GM18508 (cell line): Measurements from ENCODE around the gene CEP63.
"Not testable (repeated sequence)": the region's sequence is repeated elsewhere in the genome, so short reads cannot be mapped to it uniquely, and the experiment has no call there.

Source experiments
- ATAC-seq: cut with Tn5 transposase; IDR thresholded peaks from one replicate; pipeline ENCODE4 v1.9.1; 2021; ENCODE audit warnings: moderate number of reproducible peaks; ENCODE audit not compliant: insufficient read depth, unreplicated experiment

The CEP63 gene

GRCh38 chr3:134504132-134504531 lies 18.3 kb downstream of the CEP63 start:
- ATAC-seq = no peak

DNA sequence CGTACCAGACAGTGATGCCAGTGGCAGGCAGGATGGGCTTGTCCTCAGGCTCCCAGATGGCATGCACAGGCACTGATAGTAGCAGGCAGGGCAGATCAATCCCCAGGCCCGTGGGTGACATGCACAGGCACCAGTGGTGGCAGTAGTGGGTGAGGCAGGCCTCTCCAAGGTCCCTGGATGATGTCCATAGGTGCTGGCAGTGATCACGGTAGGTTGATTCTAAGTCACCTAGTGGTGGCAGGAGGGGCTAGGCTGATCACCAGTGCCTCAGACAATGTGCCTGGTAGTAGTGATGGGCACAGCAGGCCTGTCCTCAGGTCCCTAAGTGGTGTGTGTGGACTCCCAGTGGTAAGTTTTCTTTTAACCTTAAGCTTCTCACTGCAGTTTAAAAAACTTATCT lies 19.6 kb downstream of the CEP63 start:
- no peak for ATAC-seq

- ATAC-seq = no peak
Measured at GRCh38 chr3:134511500-134511899, 25.6 kb downstream of the CEP63 start.

GRCh38 chr3:134516905-134517304 lies 31.0 kb downstream of the CEP63 start:
- no peak for ATAC-seq

- no peak for ATAC-seq
Measured at GRCh38 chr3:134517791-134518190, 31.9 kb downstream of the CEP63 start.

DNA sequence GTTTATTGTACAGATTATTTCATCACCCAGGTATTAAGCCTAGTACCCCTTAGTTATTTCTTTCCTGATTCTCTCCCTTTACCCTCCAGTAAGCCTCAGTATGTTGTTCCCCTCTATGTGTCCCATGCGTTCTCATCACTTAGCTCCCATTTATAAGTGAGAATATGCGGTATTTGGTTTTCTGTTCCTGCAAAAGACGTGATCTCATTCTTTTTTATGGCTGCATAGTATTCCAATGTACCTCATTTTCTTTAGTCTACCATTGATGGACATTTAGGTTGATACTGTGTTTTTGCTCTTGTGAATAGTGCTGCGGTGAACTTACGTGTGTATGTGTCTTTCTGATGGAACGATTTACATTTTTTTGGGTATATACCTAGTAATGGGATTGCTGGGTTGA lies 36.7 kb downstream of the CEP63 start:
- no peak for ATAC-seq

DNA sequence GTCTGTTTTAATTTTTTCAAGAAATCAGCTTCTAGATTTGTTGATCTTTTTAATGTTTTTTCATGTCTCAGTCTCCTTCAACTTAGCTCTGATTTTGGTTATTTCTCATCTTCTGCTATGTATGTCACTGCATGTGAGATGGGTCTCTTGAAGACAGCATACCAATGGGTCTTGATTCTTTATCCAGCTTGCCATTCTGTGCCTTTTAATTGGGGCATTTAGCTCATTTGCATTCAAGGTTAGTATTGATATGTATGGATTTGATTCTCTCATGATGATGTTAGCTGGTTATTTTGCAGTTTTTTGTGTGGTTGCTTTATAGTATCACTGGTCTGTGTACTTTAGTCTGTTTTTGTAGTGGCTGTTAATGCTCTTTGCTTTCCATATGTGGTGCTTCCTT lies 39.4 kb downstream of the CEP63 start:
- no peak for ATAC-seq

DNA sequence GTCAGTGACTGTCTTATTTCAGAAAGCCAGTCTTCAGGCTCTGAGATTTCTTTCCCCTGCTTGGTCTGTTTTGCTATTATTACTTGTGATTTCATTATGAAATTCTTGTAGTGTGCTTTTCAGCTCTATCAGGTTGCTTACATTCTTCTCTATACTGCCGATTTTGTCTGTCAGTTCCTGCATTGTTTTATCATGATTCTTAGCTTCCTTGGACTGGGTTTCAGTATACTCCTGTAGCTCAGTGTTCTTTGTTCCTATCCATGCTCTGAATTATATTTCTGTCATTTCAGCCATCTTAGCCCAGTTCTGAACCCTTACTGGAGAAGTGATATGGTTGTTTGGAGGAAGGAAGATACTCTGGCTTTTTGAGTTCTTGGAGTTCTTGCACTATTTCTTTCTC lies 40.5 kb downstream of the CEP63 start:
- ATAC-seq = no peak

DNA sequence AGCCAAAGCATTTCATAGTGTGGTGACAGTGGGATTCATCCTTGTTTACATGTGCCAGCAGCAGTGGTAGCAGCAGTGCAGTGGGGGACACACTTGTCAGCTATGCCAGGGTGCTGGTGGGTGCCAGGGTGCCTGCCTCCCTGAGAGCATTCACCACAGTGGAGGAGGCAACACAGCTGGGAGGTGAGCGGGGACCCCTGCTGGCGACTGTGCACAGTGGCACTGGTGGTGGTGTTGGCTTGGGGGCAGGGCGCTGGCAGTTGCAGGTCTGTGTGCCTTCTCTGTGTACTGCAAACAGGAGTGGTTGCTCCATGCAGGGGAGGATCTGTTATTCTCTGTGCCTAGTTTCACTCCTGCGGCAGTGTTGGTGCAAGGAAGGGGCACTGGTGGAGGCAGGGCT lies 41.2 kb downstream of the CEP63 start:
- no peak for ATAC-seq

DNA sequence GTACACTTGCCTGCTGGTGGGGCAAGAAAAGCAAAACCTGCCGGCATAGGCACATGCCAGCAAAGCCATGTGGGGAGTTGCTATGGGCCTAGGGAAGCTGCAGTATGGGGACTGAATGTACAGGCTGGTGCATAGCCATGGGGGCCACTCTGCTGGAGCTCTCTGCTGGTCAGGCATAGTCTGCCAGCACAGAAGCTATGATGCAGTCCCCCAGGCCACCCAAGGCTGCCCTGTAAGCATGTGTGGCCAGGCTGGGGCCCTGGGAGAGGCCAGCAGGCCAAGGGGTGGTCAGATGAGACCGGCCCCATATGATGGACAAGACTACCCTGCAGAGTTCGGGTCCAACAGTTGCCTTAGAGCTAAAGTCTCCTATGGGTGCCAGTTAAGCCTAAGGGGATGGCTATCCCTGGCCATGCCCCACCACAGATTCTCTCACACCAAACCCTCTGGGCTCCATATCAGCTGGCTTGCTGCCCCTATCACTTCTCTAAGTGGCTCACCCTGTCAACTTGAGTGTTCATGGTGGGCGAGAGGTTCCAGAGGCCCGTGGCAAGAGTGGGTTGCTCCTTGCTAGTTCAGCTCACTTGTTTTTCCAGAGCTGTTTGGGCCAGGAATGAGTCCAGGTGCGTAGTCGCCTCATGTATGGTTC lies 41.8 kb downstream of the CEP63 start:
- ATAC-seq = no peak

DNA sequence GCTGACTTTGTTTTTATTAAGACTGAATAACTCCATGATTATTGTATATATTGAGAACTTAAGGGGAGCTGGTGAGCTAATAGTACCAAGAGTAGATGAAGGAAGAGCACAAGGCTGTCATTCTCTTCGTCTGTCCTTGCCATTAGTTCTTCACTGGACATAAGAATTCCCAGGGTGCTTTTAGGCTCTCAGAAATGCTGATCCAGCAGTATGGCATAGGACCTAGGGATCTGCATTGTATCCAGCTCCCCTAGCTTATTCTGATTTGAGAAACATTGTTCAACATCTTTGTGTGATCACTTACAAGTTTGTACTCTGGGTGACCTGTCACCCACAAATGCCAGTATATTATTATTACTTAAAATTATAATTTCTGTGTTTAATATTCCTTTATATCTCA lies 47.6 kb downstream of the CEP63 start:
- no peak for ATAC-seq

- ATAC-seq = no peak
Measured at GRCh38 chr3:134535186-134535970, 49.5 kb downstream of the CEP63 start.

DNA sequence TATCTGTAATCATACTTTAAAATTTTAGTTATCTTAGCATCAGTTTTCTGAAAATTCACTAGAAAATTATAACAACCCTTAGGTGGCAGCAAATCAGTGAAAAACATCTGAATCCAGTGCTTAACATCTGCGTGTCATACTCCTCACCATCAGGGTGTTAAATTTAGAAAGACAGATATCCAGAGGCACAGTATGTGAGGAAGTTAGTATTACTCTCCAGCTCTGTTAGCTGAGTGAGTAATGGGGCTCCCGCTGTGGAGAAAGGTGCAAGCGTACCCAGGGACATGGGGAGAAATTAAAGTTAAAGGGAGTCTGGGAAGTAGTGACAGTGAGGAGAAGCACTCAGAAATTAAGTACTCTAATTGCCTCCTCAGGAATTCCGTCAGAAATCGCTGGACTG lies 50.9 kb downstream of the CEP63 start:
- no peak for ATAC-seq

DNA sequence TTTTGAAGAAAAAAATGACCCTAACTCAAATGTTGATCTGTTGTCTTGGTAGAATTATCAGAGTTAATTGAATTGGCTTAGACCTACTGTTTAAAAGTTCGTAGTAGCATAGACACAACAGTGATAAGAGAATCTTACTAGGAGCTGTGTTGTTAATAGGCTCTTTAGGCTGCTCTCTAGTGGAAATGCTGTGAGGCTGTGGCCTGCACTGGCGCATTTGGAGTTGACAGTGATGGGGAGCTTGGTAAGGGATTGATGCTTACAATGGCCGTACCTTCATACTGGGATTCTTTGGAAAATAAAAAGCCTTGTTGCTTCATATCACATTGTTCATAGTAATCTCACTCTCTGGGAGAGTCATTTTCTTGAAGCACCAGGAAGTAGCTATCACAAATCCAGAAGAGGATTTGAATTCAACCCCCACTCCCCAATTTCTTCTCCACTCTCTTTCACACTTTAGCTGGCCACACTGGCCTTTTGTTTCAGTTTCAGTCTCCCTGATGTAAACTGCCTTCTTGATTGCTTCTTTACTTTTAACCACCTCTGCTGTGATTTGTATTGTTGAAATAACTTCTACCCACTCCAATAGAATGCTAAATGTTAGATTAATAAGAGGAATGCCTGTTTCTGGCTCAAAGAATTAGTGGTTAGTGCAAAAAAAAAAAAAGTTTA lies 56.6 kb downstream of the CEP63 start:
- ATAC-seq = no peak

GRCh38 chr3:134543113-134543512 lies 57.3 kb downstream of the CEP63 start:
- no peak for ATAC-seq

DNA sequence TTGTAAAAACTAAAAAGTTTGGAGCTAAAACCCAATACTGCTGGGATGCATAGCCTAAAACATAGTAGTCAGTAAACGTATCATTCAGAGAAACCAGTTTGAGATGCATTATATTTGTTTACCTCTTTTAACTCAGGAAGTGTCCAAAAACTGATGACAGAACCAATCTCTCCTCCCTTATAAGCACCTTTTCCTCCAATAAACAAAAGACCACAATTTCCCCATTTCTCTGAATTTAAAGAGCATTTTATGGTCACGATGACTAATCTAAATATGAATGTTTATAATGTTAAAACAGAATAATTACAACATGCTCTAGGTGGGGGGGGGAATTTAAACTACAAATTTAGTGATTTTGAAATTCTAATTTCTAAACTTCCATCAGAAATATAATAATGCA lies 58.5 kb downstream of the CEP63 start:
- ATAC-seq = no peak

GRCh38 chr3:134544783-134545182 lies 58.9 kb downstream of the CEP63 start:
- ATAC-seq = not testable (repeated sequence)

DNA sequence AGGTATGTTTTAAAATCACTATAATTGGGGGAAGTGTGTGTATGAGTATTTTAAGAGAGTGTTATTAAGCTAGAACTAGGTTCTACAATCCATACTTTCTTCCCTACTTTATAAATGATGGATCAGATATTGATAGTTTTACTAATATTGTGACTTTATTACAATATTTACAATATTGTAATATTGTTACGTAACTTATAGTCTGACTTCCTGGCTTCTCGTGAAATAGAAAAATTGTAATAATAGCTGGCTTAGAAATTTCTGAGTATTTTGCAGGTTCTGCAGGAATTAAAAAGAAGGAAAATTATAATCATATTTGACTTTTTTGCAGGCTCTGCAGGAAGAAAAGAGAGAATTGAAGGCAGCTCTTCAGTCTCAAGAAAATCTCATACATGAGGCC lies 60.0 kb downstream of the CEP63 start:
- no peak for ATAC-seq

- no peak for ATAC-seq
Measured at GRCh38 chr3:134552784-134553183, 66.9 kb downstream of the CEP63 start.

DNA sequence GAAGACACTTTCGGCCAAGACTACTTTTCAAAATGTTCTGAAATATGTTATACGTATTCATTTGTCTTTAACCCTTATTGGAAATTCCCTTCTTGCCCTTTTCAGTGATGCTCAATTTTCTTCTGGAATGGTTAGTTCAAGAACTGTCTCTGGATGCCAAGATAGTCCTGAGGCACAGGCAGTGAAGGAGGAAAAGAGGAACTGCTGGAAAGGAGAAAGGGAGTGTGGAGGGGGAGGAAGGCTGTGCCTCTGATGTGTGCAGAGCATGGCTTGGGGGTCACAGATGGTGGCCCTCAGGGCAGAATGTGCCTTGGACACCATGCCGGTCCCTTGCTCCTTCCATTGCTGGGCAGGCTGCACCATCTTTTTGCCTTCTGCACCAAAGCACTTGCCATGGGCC lies 73.7 kb downstream of the CEP63 start:
- no peak for ATAC-seq

DNA sequence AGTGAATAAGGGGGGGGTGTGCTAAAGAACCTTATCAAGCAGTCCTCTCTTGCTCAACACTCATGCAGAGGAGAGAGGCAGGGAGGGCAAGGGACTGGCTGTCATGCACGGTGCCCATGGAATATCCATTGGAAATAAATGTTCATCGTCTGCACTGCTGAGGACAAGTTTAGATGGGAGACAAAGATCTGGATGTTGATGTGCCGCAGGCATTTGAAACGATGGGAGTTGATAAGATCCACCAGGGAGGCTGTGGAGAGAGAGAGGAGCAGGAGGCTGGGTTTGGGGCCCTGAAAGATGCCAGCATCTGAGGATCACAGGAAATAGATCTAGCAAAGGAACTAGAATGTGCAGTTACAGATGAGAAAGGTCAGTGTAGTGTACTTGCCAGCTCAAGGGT lies 76.2 kb downstream of the CEP63 start:
- no peak for ATAC-seq

DNA sequence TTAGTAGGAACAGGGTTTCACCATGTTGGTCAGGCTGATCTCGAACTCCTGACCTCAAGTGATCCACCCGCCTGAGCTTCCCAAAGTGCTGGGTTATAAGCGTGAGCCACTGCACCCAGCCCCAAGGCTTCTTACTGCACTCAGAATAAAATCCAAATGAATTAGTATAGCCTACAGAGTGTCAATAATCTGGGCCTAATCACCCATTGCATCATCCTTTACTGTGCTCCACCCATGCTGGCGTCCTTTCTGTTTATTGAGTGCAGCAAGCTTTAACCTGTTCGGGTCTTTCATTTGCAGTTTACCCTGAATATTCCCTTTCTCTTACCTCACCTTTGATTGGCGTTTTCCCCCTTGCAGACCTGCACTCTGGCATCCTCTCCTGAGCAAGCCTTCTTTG lies 77.7 kb downstream of the CEP63 start:
- no peak for ATAC-seq
